ENCODE results near the gene PREX1. TPM values are rescaled to one million over a fixed set of nuclear protein-coding genes. Genes with fewer than 3 reads are reported as not detected.

Gene PREX1
- total RNA-seq, 3 donors from 2014 or later, result 9.9 to 14.1 (median 13.5) TPM

DNA sequence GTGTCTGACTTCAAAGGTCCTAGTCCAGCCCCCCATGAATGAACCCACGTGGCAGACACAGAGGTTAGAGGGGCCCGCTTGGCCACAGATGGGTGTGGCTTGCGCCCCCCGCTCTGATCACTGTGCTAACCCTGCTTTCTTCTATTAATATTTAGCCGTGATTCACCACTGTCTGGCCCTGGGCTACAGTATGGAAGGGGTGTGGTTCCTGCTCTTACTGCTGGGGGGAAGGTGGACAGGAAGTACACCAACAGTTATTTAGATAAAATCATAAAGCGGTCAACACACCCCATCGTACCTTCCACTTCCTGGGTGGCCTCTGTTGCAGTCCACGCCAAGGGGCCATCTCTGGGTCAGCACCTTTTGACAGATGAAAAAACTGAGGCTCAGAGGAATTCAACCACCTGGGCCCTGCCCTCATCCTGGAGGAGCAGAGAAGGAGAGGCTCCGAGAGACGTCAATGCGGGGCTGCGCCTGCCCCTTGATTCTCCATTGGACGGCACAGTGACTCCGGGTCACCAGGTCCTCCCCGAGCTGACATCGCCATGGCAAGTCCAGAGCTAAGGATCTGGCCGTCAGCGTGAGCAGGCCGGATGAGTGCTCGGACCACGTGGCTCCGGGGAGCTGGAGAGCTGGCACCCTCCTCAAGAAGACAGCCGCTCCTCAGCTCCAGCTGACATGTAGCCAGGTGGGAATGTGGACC lies 206.3 kb downstream of the PREX1 start:
- ATAC-seq (peak; percentile 76), DNase-seq (peak in 2 of 3 donors; percentile 38 to 56)
- no peaks in the 10 kb centered on the region for H3K36me3 ChIP-seq (ENCODE audit: low read depth)
- H3K9me3 ChIP-seq, result no peaks in the 10 kb centered on the region
- H3K4me3 ChIP-seq, result no peak overlapping the region
- intact Hi-C loops (cut with DNase I, micrococcal nuclease), result loop anchor here (5.0 to 10.0 kb wide), 3 partner anchors 834 to 959 kb away; partner anchors contain the start of gene SULF2 (in 1 of the 2)
- TF ChIP-seq, protein P1, sequence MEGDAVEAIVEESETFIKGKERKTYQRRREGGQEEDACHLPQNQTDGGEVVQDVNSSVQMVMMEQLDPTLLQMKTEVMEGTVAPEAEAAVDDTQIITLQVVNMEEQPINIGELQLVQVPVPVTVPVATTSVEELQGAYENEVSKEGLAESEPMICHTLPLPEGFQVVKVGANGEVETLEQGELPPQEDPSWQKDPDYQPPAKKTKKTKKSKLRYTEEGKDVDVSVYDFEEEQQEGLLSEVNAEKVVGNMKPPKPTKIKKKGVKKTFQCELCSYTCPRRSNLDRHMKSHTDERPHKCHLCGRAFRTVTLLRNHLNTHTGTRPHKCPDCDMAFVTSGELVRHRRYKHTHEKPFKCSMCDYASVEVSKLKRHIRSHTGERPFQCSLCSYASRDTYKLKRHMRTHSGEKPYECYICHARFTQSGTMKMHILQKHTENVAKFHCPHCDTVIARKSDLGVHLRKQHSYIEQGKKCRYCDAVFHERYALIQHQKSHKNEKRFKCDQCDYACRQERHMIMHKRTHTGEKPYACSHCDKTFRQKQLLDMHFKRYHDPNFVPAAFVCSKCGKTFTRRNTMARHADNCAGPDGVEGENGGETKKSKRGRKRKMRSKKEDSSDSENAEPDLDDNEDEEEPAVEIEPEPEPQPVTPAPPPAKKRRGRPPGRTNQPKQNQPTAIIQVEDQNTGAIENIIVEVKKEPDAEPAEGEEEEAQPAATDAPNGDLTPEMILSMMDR (IDR thresholded peaks at IDR 0.05), result no peak
- H3K4me1 ChIP-seq (ENCODE audit: low read depth), result peaks cover 20% of the 10 kb centered on the region

DNA sequence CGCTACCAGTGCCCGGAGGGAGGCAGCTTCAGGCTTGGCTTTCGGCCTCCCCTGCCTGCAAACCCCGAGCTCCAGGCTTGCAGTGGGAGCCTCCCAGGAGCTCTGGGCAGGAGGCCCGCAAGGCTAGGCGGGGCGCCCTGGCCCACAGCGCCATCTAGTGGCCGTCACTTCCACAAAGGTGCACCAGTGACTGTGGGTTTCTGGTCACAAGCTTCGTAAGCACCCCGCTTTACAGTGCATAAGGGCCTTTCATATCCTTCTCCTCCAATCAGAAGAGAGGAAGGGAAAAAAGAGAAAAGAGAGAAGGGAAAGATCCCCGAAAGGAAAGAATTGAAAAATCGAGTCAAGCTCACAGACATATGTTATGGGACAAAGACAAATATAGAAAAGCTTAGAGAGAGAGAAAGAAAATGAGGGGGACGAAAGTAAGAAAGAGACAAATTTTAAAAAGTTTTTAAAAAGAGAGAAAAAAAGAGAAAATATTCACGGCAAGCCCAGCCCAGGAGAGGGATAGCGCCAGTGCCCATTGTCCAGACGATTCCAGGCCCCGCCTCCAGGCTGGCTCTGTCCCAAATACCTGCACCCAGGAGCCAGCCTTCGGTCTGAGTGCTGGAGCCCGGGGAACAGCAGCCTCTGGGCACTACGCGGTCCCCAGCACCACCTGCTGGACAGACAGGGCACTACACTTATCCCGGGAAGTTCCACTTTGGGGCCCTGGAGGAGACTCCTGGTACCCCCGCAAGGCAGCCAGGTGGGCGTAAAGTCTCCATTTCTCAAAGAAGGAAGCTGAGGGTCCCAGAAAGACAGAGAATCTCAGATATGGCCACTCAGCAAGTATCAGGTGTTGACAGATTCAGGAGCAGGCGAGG lies 207.1 kb downstream of the PREX1 start:
- H3K9me3 ChIP-seq, result no peaks in the 10 kb centered on the region
- DNase-seq, result peak; percentile 90 to 94 (median 93)
- H3K36me3 ChIP-seq (ENCODE audit: low read depth), result no peaks in the 10 kb centered on the region
- peaks cover 20% of the 10 kb centered on the region for H3K4me1 ChIP-seq (ENCODE audit: low read depth)
- ATAC-seq, result peak; percentile 95
- TF ChIP-seq, protein P1 (IDR thresholded peaks at IDR 0.05), result peak; percentile 87
- intact Hi-C loops (cut with DNase I, micrococcal nuclease), result loop anchor here (5.0 to 10.0 kb wide), 3 partner anchors 833 to 958 kb away; partner anchors contain the start of gene SULF2 (in 1 of the 2)
- no peak overlapping the region for H3K4me3 ChIP-seq

DNA sequence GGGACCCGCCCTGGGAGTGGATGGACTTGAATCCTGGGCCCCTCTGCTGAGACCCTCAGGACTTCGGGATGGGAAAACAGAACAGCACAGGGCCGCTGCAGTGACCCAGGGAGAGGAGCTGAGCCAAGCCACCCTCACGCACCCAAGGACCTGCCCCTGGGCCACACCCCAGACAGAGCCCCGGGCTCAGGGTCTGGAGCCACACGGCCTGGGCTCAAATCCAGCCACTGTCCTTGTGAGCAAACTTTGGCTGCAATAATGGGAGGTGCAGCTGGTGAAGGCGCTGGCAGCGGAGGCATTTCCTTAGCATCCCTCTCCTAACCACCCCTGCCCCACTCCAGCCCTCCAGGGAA lies 207.7 kb downstream of the PREX1 start:
- no peak overlapping the region for H3K4me3 ChIP-seq
- no peak for DNase-seq
- peak; percentile 3 for ATAC-seq
- intact Hi-C loops (cut with DNase I, micrococcal nuclease), result loop anchor here (5.0 to 10.0 kb wide), 3 partner anchors 833 to 958 kb away; partner anchors contain the start of gene SULF2 (in 1 of the 2)
- no peaks in the 10 kb centered on the region for H3K36me3 ChIP-seq (ENCODE audit: low read depth)
- no peaks in the 10 kb centered on the region for H3K9me3 ChIP-seq
- TF ChIP-seq, protein P1 (IDR thresholded peaks at IDR 0.05), result no peak
- peaks cover 20% of the 10 kb centered on the region for H3K4me1 ChIP-seq (ENCODE audit: low read depth)

DNA sequence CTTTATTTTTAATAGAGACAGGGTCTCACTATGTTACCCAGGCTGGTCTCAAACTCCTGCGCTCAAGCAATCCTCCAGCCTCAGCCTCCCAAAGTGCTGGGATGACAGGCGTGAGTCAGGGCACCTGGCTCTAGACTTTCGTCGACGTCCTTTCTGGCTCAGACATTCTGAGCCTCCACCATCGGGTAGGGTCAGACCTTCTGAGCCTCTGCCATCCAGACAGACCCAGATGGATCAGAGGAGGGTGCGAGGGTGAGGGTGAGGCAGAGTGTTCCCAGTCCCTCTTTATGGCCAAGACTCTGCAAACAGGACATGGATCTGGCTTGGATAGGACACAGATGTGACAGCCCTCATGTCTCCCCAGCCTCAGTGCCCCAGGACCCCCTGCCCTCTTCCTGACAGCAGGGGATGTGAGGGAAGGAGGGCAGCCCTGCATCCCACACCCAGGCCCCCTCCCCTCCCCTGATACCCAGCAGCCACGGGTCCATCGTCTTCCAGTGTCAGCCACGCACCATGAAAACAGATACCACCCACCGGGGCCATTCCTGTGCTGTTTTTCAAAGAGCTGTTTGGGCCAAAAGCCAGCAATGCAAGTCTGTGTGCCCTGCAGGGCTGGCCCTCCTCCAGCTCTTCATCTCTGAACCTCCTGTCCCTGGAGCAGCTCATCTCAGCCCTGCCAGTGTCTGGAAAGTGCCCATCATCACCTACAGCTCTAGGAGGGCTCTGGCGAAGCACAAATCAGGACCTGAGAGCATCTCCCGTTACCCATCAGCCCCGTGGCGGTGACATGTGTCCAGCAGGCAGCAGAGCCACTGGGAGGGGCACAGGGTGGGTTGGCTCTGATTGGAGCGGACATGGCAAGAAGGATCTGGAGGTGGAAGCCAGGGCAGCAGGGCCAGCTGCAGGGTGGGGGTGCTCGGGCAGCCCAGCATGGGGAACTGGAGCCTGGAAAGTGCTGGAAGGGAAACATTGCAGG lies 208.4 kb downstream of the PREX1 start:
- ATAC-seq (no peak), DNase-seq (peak in 1 of 3 donors; percentile 19)
- Histone ChIP-seq H3K4me3 (no peak overlapping the region), H3K9me3 (no peaks in the 10 kb centered on the region), H3K36me3 (ENCODE audit: low read depth) (no peaks in the 10 kb centered on the region), H3K4me1 (ENCODE audit: low read depth) (peaks cover 20% of the 10 kb centered on the region)
- intact Hi-C loops (cut with DNase I, micrococcal nuclease), result loop anchor here (5.0 to 10.0 kb wide), 3 partner anchors 832 to 957 kb away; partner anchors contain the start of gene SULF2 (in 1 of the 2)
- TF ChIP-seq, protein P1 (IDR thresholded peaks at IDR 0.05), result no peak

DNA sequence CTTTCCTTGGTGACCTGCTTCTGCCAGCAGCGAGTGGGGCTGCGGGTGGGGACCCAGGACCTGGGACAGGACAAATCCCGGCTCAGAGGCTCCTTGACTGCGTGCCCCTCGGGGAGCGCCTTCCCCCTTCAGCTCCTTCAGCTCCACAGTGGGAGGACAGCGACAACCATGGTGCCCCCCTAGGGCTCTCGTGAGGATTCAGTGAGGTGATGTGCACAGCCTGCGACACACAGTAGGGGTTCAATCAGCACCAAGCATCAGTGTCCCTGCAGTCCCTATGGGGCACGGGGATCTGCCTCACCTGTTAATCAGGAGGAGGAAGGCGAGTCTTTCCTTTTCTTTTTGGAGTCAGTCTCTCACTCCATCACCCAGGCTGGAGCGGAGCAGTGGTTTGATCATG lies 209.2 kb downstream of the PREX1 start:
- Histone ChIP-seq H3K4me3 (no peak overlapping the region), H3K9me3 (no peaks in the 10 kb centered on the region), H3K4me1 (ENCODE audit: low read depth) (peaks cover 20% of the 10 kb centered on the region), H3K36me3 (ENCODE audit: low read depth) (no peaks in the 10 kb centered on the region)
- no peak for ATAC-seq
- peak in 1 of 3 donors; percentile 12 for DNase-seq
- TF ChIP-seq, protein P1 (IDR thresholded peaks at IDR 0.05), result no peak
- intact Hi-C loops (cut with DNase I, micrococcal nuclease), result no loop called here

Data from mucosa of descending colon (tissue), 3 donors.